Gastroesophageal sphincter (tissue), 3 donors: Measurements from ENCODE around the gene MYO18B.

Experiments
- EP300 ChIP-seq: sonication (generic); formaldehyde crosslinking; IDR thresholded peaks from one replicate; pipeline ENCODE4 v1.6.1; 2017; ENCODE audit warnings: antibody characterized with exemption, mild to moderate bottlenecking
- POLR2A ChIP-seq, 2 donors: fragments of 450-650 bp; IDR thresholded peaks; one replicate each; pipeline ENCODE4 v1.6.1; 2017; ENCODE audit warnings: antibody characterized with exemption in 2 of 2, mild to moderate bottlenecking in 2 of 2, moderate library complexity in 1 of 2
- POLR2AphosphoS5 ChIP-seq: sonication (generic); formaldehyde crosslinking; IDR thresholded peaks from one replicate; pipeline ENCODE4 v1.6.1; 2017; ENCODE audit warnings: antibody characterized with exemption
- TF ChIP-seq, protein P1 (sequence below), 4 experiments: fragments of 200-600 bp in 2 of 4; fragments of 450-650 bp in 2 of 4; sonication (generic) in 1 of 4; IDR thresholded peaks; one replicate each; pipeline ENCODE4 v1.5.1; 2017 to 2019; ENCODE audit warnings: antibody characterized with exemption in 4 of 4, mild to moderate bottlenecking in 2 of 4, moderate library complexity in 2 of 4

DNA sequence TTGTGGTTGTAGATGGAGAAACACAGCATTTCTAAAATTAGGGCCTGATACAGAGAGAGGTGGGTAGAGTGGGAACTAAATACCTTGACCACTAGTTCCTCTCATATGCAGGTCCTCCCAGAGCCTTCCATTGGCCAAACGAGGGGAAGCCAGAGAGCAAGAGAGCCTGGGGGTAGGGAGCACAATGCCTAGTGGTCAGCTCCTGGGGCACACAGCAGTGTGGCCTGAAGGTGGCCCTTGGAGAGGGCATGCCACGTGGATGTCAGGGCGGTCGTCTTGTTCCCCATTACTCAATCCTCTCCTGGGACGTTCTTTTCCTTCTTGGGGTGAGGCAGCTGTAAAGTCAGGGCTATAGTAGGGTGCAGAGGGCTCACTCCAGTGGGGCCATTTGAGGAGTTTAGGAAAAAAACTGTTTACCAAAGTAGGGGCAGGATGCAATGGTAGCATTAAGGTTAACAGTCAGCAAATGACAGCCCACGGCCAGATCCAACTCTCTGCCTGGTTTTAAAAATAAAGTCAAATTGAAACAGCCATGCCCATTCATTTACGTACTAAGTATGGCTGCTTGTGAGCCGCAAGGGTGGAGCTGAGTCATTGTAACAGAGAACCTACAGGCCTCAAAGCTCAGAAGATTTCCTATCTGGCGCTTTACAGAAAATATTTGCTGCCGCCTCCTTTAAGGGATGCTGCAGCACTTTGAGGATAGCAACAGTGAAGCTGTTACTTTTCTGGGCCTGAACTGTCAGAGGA is 7.6 kb downstream of the MYO18B start:
- TF ChIP-seq, protein P1, sequence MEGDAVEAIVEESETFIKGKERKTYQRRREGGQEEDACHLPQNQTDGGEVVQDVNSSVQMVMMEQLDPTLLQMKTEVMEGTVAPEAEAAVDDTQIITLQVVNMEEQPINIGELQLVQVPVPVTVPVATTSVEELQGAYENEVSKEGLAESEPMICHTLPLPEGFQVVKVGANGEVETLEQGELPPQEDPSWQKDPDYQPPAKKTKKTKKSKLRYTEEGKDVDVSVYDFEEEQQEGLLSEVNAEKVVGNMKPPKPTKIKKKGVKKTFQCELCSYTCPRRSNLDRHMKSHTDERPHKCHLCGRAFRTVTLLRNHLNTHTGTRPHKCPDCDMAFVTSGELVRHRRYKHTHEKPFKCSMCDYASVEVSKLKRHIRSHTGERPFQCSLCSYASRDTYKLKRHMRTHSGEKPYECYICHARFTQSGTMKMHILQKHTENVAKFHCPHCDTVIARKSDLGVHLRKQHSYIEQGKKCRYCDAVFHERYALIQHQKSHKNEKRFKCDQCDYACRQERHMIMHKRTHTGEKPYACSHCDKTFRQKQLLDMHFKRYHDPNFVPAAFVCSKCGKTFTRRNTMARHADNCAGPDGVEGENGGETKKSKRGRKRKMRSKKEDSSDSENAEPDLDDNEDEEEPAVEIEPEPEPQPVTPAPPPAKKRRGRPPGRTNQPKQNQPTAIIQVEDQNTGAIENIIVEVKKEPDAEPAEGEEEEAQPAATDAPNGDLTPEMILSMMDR (IDR thresholded peaks at IDR 0.05), result no peak
- TF ChIP-seq POLR2AphosphoS5 (no peak), POLR2A (IDR thresholded peaks at IDR 0.05) (no peak), EP300 (no peak)
